GM23248 (cell line): ENCODE measurements around the gene CDK13.

Source experiments
- EZH2 ChIP-seq: fragments of 200-600 bp; sonication (generic); IDR thresholded peaks from 2 replicates; pipeline ENCODE4 v1.6.1; 2018; ENCODE audit warnings: antibody characterized with exemption, mild to moderate bottlenecking; ENCODE audit not compliant: insufficient read depth, poor library complexity, severe bottlenecking
- EZH2phosphoT487 ChIP-seq: fragments of 200-600 bp; sonication (generic); IDR thresholded peaks from 2 replicates; pipeline ENCODE4 v1.6.1; 2018; ENCODE audit warnings: antibody characterized with exemption, moderate library complexity, mild to moderate bottlenecking, low read depth; ENCODE audit not compliant: insufficient read depth

DNA sequence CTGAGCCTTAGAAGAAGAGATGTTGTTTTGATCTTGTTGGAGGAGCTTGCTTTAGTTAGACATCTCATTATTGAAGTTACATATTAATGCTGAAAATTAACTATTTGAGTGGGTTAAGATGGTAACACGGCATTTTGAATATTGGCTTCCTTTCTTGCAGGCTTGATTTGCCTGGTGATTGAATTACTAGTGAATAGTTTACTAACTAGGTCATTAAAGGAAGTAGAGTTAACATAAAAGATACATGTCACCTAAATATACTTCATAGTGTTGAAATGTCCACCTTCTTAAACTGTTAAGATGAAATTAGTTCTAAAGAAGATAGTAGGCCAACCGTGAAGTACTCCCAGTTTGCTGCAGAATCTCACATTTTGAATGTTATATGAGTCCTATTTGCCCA lies 165.9 kb downstream of the CDK13 start:
- no peak for TF ChIP-seq EZH2
- no peak for TF ChIP-seq EZH2phosphoT487
